ENCODE data around the gene HSPB1. TPM values are rescaled to one million over a fixed set of nuclear protein-coding genes. Genes with fewer than 3 reads are reported as not detected.
A peak's percentile ranks its signal among the peaks of the same experiment; 100 is the strongest.
"Not testable (repeated sequence)": the region's sequence is repeated elsewhere in the genome, so short reads cannot be mapped to it uniquely, and the experiment has no call there.

Gene HSPB1
- 116 and 118 TPM in 2 replicates for total RNA-seq (2014; rRNA removed; shearing (Covaris generic))

- peaks cover 16% of the 10 kb centered on the region for H3K4me1 ChIP-seq
- H3K27ac ChIP-seq, result peak within 1 kb of the TSS; percentile 41
Measured at GRCh38 chr7:76302347-76303201, at the start of gene HSPB1. Gene HSPB1 (plus strand): TSS chr7:76302673. CDS start chr7:76302713, 40 bp downstream.

GRCh38 chr7:76254781-76255180 is 47.7 kb upstream of the HSPB1 start:
- Histone ChIP-seq H3K4me1 (no peaks in the 10 kb centered on the region), H3K27me3 (no peaks in the 10 kb centered on the region), H3K36me3 (no peaks in the 10 kb centered on the region), H3K27ac (no peak overlapping the region), H3K9me3 (replicated peaks) (no peaks in the 10 kb centered on the region), H3K4me3 (no peak overlapping the region)
- DNase-seq, result no peak

More at GRCh38 chr7:76302347-76303201, at the start of gene HSPB1:
- Histone ChIP-seq H3K36me3 (peaks cover 4% of the 10 kb centered on the region; the same call in 1 of the 2 replicates), H3K4me3 (peak within 1 kb of the TSS; percentile 67), H3K9me3 (replicated peaks) (no peaks in the 10 kb centered on the region), H3K27me3 (no peaks in the 10 kb centered on the region)
- DNase-seq, result peak; percentile 91 to 94

- Histone ChIP-seq H3K36me3 (no peaks in the 10 kb centered on the region), H3K4me1 (no peaks in the 10 kb centered on the region), H3K27me3 (no peaks in the 10 kb centered on the region), H3K27ac (no peak overlapping the region), H3K4me3 (no peak overlapping the region), H3K9me3 (replicated peaks) (no peaks in the 10 kb centered on the region)
- no peak for DNase-seq
Measured at GRCh38 chr7:76257973-76258372, 44.5 kb upstream of the HSPB1 start.

GRCh38 chr7:76259124-76260093 is 43.1 kb upstream of the HSPB1 start:
- Histone ChIP-seq H3K4me1 (no peaks in the 10 kb centered on the region), H3K27me3 (no peaks in the 10 kb centered on the region), H3K4me3 (no peak overlapping the region), H3K36me3 (no peaks in the 10 kb centered on the region), H3K27ac (no peak overlapping the region), H3K9me3 (replicated peaks) (no peaks in the 10 kb centered on the region)
- DNase-seq, result no peak

GRCh38 chr7:76260171-76260703 is 42.2 kb upstream of the HSPB1 start:
- H3K27me3 ChIP-seq, result no peaks in the 10 kb centered on the region
- H3K36me3 ChIP-seq, result no peaks in the 10 kb centered on the region
- DNase-seq, result peak; percentile 45 to 53
- no peak overlapping the region for H3K27ac ChIP-seq
- H3K4me1 ChIP-seq, result no peaks in the 10 kb centered on the region
- H3K9me3 ChIP-seq (replicated peaks), result no peaks in the 10 kb centered on the region
- H3K4me3 ChIP-seq, result no peak overlapping the region

- H3K27me3 ChIP-seq, result no peaks in the 10 kb centered on the region
- H3K27ac ChIP-seq, result no peak overlapping the region
- no peaks in the 10 kb centered on the region for H3K9me3 ChIP-seq (replicated peaks)
- no peak overlapping the region for H3K4me3 ChIP-seq
- no peaks in the 10 kb centered on the region for H3K4me1 ChIP-seq
- DNase-seq, result no peak
- no peaks in the 10 kb centered on the region for H3K36me3 ChIP-seq
Measured at GRCh38 chr7:76261329-76261728, 41.1 kb upstream of the HSPB1 start.

DNA sequence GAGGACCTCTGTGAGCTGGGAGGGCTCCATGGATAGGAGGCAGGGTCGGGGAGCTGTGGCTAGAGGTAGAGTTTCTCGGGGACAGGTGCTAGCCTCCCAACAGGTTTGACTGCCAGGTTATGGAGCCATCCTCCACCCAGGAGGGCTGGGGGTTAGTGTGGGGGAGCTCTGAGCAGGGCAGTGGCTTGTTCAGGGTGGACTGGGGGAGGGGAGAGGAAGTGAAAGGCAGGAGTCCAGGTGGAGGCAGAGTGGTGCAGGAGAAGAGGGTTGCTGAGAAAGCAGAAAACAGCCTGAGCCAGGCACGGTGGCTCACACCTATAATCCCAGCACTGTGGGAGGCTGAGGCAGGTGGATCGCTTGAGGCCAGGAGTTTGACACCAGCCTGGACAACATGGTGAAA is 40.5 kb upstream of the HSPB1 start:
- no peaks in the 10 kb centered on the region for H3K27me3 ChIP-seq
- no peaks in the 10 kb centered on the region for H3K9me3 ChIP-seq (replicated peaks)
- no peaks in the 10 kb centered on the region for H3K36me3 ChIP-seq
- no peak for DNase-seq
- H3K27ac ChIP-seq, result no peak overlapping the region
- no peak overlapping the region for H3K4me3 ChIP-seq
- H3K4me1 ChIP-seq, result no peaks in the 10 kb centered on the region

GRCh38 chr7:76262683-76263402 is 39.6 kb upstream of the HSPB1 start:
- Histone ChIP-seq H3K4me1 (no peaks in the 10 kb centered on the region), H3K27me3 (no peaks in the 10 kb centered on the region), H3K9me3 (replicated peaks) (no peaks in the 10 kb centered on the region), H3K36me3 (no peaks in the 10 kb centered on the region), H3K4me3 (no peak overlapping the region), H3K27ac (no peak overlapping the region)
- DNase-seq, result peak; percentile 78 to 89

DNA sequence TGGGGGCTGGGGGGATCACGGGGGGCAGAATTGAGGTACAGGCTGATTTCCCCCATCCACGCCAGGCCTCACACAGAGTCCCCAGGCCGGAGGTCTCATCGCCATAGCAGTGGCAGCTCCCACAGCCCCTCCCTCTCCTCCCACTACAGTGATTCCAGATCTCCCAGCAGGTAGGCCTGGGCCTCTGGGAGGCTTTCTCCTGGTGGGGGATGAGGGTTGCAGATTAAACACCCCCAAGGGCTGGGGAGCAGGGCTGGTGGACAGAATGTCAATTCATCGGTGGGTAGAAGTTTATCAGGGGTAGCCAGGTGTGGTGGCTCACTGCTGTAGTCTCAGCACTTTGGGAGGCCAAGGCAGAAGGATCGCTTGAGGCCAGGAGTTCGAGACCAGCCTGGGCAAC is 37.2 kb upstream of the HSPB1 start:
- Histone ChIP-seq H3K4me3 (no peak overlapping the region), H3K36me3 (no peaks in the 10 kb centered on the region), H3K9me3 (replicated peaks) (no peaks in the 10 kb centered on the region), H3K27me3 (0 out of 2 replicates have a peak, but pooled peaks cover 3% of the 10 kb centered on the region), H3K4me1 (no peaks in the 10 kb centered on the region), H3K27ac (no peak overlapping the region)
- DNase-seq, result no peak

GRCh38 chr7:76267107-76267893 is 35.2 kb upstream of the HSPB1 start:
- 0 out of 2 replicates have a peak, but pooled peaks cover 5% of the 10 kb centered on the region for H3K27me3 ChIP-seq
- H3K27ac ChIP-seq, result no peak overlapping the region
- no peaks in the 10 kb centered on the region for H3K9me3 ChIP-seq (replicated peaks)
- no peak for DNase-seq
- no peaks in the 10 kb centered on the region for H3K36me3 ChIP-seq
- no peak overlapping the region for H3K4me3 ChIP-seq
- H3K4me1 ChIP-seq, result no peaks in the 10 kb centered on the region

DNA sequence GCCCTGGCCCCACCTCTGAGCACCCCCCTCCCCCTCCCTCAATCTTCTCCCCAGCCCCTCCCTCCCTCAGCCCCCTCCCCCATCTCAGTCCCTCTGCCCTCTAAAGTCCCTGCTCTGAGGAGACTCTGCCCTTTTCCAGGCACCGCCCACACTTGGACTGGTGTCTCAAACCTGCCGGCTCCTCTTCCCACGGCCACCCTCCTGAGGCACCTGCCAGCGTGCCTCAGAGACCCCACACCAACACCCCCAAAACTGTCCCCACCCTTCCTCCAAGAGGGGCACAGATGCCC is 34.6 kb upstream of the HSPB1 start:
- H3K9me3 ChIP-seq (replicated peaks), result no peaks in the 10 kb centered on the region
- no peaks in the 10 kb centered on the region for H3K4me1 ChIP-seq
- 0 out of 2 replicates have a peak, but pooled peaks cover 5% of the 10 kb centered on the region for H3K27me3 ChIP-seq
- DNase-seq, result no peak
- no peak overlapping the region for H3K27ac ChIP-seq
- no peak overlapping the region for H3K4me3 ChIP-seq
- no peaks in the 10 kb centered on the region for H3K36me3 ChIP-seq

DNA sequence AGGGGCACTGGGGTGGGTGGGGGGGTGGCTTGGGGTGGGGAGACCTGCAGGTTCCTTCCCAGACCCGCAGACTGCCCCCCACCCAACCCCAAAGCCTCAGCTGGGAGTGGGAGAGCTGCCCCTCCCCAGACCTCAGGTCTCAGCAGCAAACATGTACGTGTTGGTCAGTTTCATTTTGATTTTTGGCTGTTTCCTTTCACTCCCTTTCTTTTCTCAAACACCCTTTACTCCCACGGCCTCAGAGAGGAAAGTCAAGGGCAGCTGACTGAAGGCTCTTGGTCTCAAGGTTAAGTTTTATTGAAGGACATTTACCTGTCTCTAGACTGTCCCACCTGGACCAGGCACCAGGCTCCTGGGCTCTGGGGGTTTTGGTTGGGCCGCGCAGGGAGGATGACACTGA is 34.1 kb upstream of the HSPB1 start:
- Histone ChIP-seq H3K4me3 (no peak overlapping the region), H3K27me3 (0 out of 2 replicates have a peak, but pooled peaks cover 5% of the 10 kb centered on the region)

DNA sequence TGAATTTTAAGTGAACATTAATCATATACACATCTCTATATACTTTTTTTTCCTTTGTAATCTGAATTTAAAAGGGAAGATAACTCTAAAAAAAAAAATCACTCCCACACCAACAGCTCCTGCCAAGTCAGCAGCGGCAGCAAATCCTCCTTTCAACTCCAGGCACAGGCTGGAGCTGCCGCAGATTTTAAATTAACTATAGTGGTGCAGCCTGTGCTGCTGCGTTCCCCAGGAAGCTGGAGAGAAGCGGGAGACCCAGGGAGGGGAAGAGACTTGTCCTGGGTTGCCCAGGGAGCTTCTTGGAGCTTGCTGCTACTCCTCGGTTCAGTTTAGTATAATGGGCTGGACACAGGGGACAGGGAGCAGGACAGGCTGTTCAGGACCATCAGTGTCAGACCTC is 32.6 kb upstream of the HSPB1 start:
- Histone ChIP-seq H3K4me3 (no peak overlapping the region), H3K27me3 (peaks cover 13% of the 10 kb centered on the region; the same call in 1 of the 2 replicates), H3K36me3 (no peaks in the 10 kb centered on the region), H3K27ac (no peak overlapping the region), H3K9me3 (replicated peaks) (no peaks in the 10 kb centered on the region), H3K4me1 (no peaks in the 10 kb centered on the region)
- no peak for DNase-seq

More for the DNA sequence above, 34.1 kb upstream of the HSPB1 start:
- Histone ChIP-seq H3K27ac (no peak overlapping the region), H3K36me3 (no peaks in the 10 kb centered on the region), H3K9me3 (replicated peaks) (no peaks in the 10 kb centered on the region), H3K4me1 (no peaks in the 10 kb centered on the region)
- DNase-seq, result no peak

GRCh38 chr7:76271384-76271783 is 31.1 kb upstream of the HSPB1 start:
- not testable (repeated sequence) for H3K36me3 ChIP-seq; H3K4me1 ChIP-seq; H3K9me3 ChIP-seq (replicated peaks); H3K27ac ChIP-seq; DNase-seq; H3K4me3 ChIP-seq
- H3K27me3 ChIP-seq, result peaks cover 13% of the 10 kb centered on the region; the same call in 1 of the 2 replicates

Data from SJCRH30 (cell line).